Stimulated activated CD8-positive, alpha-beta memory T cell treated with anti-CD3 and anti-CD28 coated beads, Interleukin-7, amount 100 ng/mL, for 4 hours (primary cell): ENCODE data around the gene EFNA4.
"Not testable (repeated sequence)": the region's sequence is repeated elsewhere in the genome, so short reads cannot be mapped to it uniquely, and the experiment has no call there.

Experiments
- DNase-seq, 2 donors: peaks; one replicate each; pipeline ENCODE4 v3.0.0-alpha.2; 2020; ENCODE audit warnings: low read depth in 2 of 2

The EFNA4 gene

DNA sequence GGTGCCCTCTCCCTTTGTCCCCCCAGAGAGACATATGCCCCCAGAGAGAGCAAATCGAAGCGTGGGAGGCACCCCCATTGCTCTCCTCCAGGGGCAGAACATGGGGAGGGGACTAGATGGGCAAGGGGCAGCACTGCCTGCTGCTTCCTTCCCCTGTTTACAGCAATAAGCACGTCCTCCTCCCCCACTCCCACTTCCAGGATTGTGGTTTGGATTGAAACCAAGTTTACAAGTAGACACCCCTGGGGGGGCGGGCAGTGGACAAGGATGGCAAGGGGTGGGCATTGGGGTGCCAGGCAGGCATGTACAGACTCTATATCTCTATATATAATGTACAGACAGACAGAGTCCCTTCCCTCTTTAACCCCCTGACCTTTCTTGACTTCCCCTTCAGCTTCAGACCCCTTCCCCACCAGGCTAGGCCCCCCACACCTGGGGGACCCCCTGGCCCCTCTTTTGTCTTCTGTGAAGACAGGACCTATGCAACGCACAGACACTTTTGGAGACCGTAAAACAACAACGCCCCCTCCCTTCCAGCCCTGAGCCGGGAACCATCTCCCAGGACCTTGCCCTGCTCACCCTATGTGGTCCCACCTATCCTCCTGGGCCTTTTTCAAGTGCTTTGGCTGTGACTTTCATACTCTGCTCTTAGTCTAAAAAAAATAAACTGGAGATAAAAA is 23.5 kb downstream of the EFNA4 start:
- DNase-seq = no peak

DNA sequence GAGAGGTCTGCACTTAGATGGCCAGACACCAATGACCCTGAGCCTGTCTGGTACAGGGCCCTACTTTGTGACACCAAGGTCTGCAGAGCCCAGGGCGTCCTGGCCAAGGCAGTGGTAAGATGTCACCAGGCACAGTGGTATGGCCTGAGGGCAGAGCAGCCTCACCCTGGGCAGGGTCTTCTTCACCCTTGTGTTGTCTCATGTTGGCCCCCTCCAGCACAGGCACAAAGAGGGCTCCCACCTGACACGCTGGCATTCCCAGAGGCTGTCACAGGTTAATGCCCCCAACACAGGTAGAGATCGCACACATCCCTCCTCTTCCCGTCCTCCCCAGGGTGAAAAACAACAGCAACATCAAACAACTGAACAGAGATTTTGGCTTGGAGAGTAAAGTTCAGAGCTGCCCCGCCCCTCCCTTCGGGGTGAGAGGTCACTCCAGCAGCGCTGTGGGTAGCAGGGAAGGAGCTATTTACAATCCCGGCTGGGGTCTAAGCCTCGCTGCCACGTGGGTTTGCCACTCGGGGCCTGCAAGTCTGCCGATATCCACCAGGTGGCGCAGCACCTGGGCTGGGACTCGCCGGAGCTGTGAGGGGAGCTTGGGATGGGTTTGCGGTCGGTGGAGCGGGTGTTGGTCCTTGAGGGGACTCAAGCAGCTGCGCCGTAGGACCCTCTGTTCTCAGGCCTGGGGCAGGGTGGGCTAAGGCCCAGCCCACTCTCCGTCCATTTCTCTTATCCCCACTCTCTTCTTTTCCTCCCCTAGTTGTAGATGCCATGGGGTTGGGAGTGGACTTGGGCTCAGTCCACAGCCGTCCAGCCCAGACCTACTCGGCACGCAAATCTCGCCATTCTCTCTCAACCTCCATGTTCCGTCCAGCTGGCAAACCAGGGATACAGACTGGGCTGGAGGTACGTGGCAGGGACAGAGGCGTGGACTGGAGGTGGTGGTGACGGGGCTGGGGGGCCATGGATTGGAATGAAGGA is 27.8 kb downstream of the EFNA4 start:
- peak; percentile 62 to 65 for DNase-seq

DNA sequence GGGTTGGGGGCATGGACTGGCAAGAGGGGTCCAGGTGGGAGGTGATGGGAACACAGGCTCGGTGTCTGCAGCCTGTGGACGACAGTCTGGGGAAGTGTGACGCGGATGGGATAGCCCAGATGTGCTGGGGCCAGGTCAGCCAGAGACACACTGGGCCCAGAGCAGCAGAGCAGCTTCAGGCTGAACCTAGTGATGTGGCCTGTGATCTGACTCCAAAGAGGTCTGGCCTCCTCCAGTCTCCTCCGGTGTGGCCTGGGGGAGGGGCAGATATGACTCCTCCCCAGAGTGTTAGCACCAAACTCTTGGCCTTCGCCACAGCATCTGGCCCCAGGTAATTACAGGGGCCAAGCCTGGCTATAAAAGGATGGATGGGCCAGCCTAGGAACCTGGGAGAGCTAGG is 28.6 kb downstream of the EFNA4 start:
- no peak for DNase-seq

DNA sequence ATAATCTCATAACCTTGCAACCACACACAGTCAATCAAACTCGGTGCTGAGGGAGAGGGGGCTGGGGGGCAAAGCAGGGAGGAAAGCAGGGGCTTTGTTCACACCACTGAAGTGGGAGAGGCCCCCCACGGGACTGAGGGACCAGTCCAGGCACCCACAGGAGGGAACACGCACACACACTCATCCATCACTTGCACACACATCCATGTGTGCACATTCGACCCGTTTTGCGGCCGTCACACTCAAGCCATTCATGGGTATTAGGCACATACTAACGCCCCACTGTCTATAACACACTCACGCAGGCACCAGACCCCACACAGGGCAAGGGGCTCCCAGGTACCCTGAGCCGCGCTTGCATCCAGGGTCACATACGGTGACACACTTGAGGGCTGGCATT is 29.1 kb downstream of the EFNA4 start:
- no peak for DNase-seq

DNA sequence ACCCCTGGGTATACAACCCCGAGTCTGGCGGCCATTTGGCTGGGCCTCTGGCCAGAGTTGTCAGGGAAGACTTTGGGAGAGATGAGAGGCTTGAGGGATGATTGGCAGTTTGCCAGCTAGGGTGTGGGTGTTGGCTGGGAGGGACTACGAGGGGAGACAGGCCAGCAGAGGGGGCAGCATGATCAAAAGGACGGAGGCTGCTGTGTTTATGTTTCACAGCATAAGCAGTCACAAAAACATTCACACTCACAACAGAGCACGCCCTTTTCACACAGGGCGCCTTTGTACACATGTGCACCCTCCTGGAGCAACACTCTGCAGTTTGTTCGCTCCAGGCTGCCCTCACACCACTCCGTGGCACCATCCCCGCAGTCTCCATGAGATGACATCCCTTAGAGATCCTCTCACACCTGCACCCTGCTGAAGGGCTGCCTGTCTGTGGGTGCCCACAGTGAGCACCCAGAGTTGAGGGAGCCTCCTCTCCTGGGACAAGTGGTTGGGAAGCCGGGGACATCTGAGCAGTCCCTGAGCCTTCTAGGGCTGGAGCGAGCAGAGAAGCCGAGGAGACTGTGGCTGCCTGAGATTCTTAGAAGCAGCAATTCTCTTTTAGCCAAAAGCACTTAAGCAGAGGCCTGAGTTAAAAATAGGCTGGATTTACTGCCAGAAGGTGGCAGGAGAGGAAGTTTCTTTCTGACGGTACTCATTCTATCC is 30.5 kb downstream of the EFNA4 start:
- DNase-seq = no peak

DNA sequence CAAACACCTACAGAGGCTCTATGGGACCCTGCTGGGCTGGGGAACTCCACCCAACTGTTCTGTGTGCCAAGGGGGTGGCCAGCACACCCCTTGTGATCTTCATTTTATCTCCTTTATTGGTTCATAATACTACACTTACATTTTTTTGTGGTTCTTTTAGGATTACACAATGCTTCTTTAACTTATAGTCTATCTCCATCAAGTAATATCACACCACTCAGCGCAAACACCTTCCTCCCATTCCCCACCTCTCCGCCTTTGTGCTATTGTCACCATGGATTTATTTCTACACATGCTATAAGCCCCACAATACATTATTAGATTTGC is 31.0 kb downstream of the EFNA4 start:
- DNase-seq = no peak

DNA sequence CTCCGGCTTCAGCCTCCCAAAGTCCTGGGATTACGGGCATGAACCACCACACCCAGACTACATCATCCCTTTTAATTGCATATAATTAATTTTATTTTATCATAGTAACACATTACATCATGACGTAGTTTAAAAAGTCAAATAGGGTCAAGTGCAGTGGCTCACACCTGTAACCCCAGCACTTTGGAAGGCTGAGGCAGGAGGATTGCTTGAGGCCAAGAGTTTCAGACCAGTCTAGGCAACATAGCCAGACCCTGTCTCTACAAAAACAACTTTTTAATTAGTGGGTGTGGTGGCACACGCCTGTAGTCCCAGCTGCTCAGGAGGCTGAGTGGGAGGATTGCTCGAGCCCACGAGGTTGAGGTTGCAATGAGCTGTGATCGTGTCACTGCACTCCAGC is 35.8 kb downstream of the EFNA4 start:
- no peak for DNase-seq

DNA sequence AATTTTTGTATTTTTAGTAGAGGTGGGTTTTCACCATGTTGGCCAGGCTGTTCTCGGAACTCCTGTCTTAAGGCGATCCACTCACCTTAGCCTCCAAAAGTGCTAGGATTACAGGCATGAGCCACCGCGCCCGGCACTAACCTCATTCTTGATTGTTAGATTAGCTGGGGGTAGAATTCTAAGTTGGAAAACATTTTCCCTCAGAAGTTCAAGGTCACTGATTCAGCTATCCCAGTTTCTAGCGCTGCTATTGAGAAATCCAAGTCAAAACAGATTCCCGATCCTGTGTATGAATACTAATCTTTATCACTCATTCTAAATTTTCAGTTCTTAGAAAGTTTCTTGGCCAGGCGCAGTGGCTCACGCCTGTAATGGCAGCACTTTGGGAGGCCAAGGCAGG is 39.8 kb downstream of the EFNA4 start:
- DNase-seq = no peak

DNA sequence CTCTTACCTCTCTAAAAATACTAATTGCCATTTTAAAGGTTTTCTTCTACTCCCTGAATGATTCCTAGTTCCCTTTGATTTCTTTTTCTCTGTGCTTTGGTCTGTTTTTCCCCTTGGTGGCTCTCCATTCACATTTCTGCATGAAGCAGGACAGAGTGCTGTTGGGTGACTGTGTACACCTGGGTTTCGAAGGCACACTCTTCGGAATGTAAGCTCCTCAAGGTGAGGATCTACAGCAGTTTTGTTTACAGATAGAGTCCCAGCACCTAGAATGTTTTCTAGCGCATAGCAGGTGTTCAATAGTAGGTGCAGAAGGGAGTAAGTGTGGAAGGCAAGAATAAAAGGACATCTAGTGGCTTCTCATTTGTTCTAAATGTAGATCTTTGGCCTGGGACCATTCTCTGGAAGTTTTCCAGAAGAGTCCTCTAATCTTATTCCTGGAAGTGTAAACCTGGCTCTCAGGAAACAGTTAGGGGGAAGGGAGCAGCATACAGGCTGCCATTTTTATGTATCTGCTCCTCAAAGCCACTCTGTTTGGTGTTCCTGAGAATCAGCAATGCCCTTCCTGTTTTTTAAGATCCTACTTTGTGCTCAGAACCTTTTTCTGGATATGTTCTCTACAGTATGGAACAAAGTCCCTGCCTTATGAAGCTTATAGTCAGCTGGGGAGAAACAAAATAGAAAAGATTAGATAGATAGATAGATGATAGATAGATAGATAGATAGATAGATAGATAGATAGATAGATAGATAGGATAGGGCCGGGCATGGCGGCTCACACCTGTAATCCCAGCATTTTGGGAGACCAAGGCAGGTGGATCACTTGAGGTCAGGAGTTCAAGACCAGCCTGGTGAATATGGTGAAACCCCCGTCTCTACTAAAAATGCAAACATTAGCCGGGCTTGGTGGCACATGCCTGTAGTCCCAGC is 41.3 kb downstream of the EFNA4 start:
- no peak for DNase-seq

DNA sequence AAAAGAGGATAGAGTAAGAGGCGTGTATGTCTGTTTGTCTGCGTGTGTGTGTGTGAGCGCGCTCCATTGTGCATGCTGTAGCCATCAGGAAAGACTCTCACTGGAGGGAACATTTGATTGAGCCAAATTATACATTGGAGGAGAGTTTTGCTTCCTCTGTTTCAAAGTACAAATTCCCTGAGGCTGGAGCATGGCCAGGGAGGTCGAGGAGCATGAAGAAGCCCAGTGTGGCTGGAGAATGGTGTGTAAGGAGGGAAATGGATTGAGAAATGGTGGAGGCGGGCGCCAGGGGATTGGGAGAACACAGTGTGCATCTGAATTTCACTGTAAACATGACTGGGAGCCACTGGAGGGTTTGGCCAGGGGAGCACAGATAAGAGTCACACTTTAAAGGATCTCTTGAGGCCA is 42.1 kb downstream of the EFNA4 start:
- no peak for DNase-seq

DNA sequence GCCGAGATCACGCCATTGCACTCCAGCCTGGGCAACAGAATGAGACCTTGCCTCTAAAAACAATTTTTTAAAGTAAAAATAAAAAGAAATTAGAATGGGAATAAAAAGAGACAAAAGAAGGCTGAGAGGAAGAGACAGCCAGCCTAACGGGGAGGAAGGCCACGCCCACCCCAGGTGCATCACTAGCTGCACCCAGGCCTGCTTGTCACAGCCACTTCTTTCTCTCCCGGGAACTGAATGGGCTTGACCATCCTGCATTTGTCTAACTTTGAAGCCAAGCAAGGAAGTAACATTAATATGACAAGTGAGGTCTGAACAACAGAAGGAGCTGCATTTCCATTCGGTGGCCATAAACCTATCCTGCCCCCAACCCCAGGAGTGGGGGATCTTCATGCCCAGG is 43.3 kb downstream of the EFNA4 start:
- no peak for DNase-seq

DNA sequence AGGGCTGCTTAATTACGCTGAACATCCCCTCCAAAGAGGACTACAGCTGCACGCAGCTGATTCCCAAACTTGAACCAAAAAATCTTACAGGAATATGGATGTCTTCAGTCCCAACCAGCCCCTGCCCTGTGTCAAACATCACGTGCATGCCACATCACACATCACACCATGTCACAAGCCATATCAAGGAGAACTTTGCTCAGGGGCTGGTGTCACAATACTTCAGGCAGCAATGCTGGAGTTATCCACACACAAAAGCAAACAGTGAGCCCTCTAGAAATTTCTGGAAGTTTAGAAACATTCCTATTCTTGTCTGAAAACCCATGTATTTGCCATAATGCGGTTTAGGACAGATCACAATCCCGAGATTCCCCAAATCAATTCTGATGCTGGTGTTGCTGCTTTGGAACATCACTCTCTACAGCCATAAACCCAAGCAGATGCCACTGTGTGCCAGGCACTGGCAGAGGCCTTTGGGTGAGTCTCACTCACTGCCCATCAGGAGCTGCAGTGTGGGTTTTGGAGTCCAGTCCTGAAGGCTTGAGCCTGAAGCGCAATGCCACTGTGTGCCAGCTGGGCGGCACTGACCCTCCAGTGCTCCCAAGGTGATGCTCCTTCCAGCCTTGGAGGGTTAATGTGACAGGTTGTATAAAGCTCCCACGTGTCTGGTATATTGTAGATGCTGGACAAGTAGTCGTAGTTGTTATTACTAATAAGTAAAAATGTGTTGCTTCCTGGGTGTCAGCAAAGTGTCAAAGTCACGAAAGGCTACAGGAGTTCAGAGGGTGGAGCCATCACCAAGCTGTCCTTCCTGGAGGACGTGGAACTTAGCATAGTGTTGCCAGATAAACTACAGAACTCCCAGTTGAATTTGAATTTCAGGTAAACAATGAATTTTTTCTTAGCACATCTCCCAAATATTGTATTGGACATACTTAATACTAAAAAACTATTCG is 44.0 kb downstream of the EFNA4 start:
- DNase-seq = no peak

DNA sequence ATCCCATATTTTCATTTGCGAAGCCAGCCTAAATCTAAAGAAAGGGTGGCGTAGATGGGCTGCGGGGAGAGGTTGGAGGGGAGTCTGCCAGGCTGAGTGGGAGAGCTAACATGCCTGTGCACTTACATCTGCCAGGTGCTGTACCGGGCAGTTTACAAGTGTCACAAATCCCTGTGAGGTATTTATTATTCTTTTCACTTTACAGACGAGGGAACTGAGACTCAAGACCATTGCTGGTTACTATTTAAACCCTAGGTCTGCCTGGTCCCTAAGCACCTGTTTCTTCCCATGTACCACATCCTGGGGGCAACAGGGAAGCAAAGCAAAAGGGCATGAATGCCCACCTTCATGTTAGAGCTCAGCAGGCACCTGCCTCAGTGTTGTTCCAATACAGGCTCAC is 44.8 kb downstream of the EFNA4 start:
- DNase-seq = no peak

DNA sequence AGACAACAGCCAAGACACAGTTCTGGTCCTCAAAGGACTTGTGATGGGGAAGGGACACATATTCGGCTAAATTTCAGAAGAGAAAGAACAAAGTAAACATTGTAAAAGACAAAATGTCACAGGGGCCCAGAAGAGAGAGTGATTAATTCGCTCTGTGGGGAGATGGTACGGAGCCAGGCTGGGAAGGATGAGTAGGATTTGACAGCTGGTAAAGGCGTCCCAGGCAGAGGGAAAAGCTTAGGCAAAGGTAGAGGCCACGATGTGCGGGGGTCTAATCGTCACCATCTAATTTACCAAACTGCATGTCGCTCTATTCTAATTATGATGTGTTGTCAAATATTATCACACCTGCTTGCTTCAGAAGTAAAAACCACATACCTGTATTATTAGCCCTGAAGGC is 46.8 kb downstream of the EFNA4 start:
- DNase-seq = no peak

DNA sequence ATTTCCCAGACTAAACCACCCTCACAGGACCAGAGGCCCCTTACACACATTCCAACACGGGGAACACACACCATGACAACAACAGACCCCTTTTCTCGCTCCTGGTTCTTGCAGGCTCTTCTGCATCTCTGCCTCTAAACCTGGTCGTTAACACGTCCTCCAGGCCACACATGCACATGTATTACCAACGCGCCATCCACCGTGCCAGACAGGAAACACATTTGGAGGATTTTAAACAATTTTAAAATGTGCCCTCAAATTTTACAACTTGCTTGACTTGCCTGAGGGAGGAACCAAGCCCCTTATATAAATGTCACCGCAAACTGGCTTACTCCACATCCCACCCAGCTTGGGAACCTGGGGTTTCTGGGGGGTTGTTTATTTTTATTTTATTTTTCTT is 47.3 kb downstream of the EFNA4 start:
- no peak for DNase-seq

DNA sequence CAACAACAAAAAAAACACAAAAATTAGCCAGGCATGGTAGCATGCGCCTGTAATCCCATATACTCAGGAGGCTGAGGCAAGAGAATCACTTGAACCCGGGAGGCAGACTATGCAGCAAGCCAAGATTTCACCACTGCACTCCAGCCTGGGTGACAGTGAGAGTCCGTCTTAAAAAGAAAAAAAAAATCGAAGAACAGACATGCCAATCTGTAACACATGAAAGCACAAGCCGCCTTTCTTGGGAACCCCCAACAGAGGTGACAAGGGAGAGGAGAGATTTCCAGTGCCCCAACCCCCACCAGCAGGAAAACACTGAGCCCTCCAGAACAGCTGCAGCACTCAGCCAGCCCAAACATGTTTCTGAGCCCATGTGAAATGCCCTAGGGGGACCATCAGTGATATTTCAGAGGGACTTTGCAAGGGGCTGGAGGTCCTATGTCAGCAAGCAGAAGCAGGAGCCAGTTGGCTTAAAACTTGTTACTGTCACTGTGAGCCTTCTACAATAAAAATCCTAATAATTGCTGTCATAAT is 50.0 kb downstream of the EFNA4 start:
- no peak for DNase-seq

DNA sequence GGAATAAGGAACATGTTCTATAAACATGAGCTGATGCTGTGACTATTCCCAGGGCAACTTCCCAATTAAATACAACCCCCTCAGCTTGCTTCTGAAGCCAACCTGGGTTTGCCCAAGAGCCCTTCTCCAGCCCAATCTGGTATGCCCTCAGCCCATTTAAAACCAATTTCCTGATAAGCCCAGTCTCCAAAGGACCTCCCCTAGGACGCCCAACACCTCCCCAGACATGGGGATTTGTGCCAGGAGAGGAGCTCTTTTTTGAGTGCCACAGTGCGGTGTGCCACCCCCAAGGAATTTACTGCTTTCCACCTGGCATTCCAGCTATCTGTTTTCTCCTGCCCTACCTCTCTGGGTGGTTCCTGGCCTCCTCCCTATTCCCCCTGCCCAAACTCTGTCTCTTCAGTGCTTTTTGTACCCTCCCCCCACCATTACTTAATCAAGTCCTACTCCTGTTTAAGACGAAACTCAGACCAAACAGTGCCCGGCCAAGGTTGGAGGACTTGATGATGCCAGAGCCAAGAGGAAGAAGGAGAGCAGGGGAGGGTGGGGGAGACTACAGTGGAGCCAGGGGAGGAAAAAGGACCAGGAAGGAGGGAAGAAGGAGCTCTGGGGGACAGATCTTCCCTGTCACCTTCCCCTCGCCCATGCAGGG is 52.7 kb downstream of the EFNA4 start:
- DNase-seq = no peak

DNA sequence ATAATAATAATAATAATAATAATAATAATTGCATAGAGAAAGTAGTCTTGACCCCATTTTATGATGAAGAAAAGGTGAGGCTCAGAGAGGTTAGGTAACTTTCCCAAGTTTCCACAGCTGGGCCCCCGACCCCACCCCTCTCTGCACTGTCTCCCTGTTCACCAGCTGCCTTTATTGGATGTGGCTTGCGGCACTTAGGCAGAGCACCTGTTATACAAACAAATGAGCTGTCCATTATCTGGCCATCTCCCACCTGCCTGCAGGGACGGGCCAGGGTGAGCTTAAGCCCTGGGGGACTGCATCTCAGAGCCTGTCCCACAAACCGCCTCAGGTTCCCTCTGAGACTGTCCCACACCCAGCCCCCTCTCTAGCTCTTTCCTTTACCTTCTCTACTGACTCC is 54.1 kb downstream of the EFNA4 start:
- no peak for DNase-seq

DNA sequence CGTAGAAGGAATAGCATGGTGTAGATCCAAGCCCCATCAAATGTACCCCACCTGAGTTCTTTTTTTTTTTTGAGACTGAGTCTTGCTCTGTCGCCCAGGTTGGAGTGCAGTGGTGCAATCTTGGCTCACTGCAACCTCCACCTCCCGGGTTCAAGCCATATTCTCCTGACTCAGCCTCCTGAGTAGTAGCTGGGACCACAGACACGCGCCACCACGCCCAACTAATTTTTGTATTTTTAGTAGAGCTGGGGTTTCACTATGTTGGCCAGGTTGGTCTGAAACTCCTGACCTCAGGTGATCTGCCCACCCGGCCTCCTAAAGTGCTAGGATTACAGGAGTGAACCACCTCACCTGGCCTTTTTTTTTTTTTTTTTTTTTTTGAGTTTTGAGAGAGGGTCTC is 54.5 kb downstream of the EFNA4 start:
- not testable (repeated sequence) for DNase-seq
